Islet of Langerhans (tissue), 1 donor: Measurements from ENCODE around the gene STX8.
"Not testable (repeated sequence)": the region's sequence is repeated elsewhere in the genome, so short reads cannot be mapped to it uniquely, and the experiment has no call there.

ENCODE experiments used
- FAIRE-seq: peaks from one replicate; lab custom pipeline; 2011; peaks lifted over from hg19 to GRCh38; lab: Jason Lieb, UNC

STX8 gene

GRCh38 chr17:9383826-9384225 is 191.8 kb downstream of the STX8 start:
- no peak for FAIRE-seq

GRCh38 chr17:9382626-9383025 is 193.0 kb downstream of the STX8 start:
- FAIRE-seq: no peak

GRCh38 chr17:9381068-9381467 is 194.6 kb downstream of the STX8 start:
- no peak for FAIRE-seq

GRCh38 chr17:9380361-9380760 is 195.3 kb downstream of the STX8 start:
- FAIRE-seq: no peak

GRCh38 chr17:9376177-9376576 is 199.4 kb downstream of the STX8 start:
- FAIRE-seq: not testable (repeated sequence)

GRCh38 chr17:9371019-9371418 is 204.6 kb downstream of the STX8 start:
- FAIRE-seq: no peak

- FAIRE-seq: no peak
Measured at GRCh38 chr17:9370467-9370866, 205.2 kb downstream of the STX8 start.

GRCh38 chr17:9368631-9369030 is 207.0 kb downstream of the STX8 start:
- no peak for FAIRE-seq

GRCh38 chr17:9367156-9367555 is 208.5 kb downstream of the STX8 start:
- FAIRE-seq: no peak

- FAIRE-seq: no peak
Measured at GRCh38 chr17:9364837-9365430, 210.7 kb downstream of the STX8 start.

GRCh38 chr17:9363440-9364350 is 211.9 kb downstream of the STX8 start:
- no peak for FAIRE-seq

- no peak for FAIRE-seq
Measured at GRCh38 chr17:9361188-9361955, 214.2 kb downstream of the STX8 start.

GRCh38 chr17:9360677-9361081 is 214.9 kb downstream of the STX8 start:
- no peak for FAIRE-seq

- no peak for FAIRE-seq
Measured at GRCh38 chr17:9356488-9356911, 219.1 kb downstream of the STX8 start.

- no peak for FAIRE-seq
Measured at GRCh38 chr17:9355846-9356245, 219.8 kb downstream of the STX8 start.

- not testable (repeated sequence) for FAIRE-seq
Measured at GRCh38 chr17:9355231-9355630, 220.4 kb downstream of the STX8 start.

- no peak for FAIRE-seq
Measured at GRCh38 chr17:9350080-9350479, 225.5 kb downstream of the STX8 start.

- FAIRE-seq: no peak
Measured at GRCh38 chr17:9346296-9346926, 229.2 kb downstream of the STX8 start.

- FAIRE-seq: no peak
Measured at GRCh38 chr17:9343516-9343915, 232.1 kb downstream of the STX8 start.

- no peak for FAIRE-seq
Measured at GRCh38 chr17:9342225-9342624, 233.4 kb downstream of the STX8 start.

GRCh38 chr17:9339958-9340357 is 235.7 kb downstream of the STX8 start:
- no peak for FAIRE-seq

- not testable (repeated sequence) for FAIRE-seq
Measured at GRCh38 chr17:9339482-9339881, 236.1 kb downstream of the STX8 start.
